Smooth muscle cell of the pulmonary artery (primary cell): ENCODE measurements around the gene CEP68. TPM values are rescaled to one million over a fixed set of nuclear protein-coding genes. Genes with fewer than 3 reads are reported as not detected.

Experiments used
- total RNA-seq: library from RNA; depleted of rRNA; stranded (reverse); fragments of >200 nt; gene quantifications from 2 replicates; pipeline ENCODE4 v1.2.3, GENCODE V29; 2014

CEP68 gene, protein sequence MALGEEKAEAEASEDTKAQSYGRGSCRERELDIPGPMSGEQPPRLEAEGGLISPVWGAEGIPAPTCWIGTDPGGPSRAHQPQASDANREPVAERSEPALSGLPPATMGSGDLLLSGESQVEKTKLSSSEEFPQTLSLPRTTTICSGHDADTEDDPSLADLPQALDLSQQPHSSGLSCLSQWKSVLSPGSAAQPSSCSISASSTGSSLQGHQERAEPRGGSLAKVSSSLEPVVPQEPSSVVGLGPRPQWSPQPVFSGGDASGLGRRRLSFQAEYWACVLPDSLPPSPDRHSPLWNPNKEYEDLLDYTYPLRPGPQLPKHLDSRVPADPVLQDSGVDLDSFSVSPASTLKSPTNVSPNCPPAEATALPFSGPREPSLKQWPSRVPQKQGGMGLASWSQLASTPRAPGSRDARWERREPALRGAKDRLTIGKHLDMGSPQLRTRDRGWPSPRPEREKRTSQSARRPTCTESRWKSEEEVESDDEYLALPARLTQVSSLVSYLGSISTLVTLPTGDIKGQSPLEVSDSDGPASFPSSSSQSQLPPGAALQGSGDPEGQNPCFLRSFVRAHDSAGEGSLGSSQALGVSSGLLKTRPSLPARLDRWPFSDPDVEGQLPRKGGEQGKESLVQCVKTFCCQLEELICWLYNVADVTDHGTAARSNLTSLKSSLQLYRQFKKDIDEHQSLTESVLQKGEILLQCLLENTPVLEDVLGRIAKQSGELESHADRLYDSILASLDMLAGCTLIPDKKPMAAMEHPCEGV
- 7.0 and 13.3 TPM in 2 replicates for total RNA-seq

DNA sequence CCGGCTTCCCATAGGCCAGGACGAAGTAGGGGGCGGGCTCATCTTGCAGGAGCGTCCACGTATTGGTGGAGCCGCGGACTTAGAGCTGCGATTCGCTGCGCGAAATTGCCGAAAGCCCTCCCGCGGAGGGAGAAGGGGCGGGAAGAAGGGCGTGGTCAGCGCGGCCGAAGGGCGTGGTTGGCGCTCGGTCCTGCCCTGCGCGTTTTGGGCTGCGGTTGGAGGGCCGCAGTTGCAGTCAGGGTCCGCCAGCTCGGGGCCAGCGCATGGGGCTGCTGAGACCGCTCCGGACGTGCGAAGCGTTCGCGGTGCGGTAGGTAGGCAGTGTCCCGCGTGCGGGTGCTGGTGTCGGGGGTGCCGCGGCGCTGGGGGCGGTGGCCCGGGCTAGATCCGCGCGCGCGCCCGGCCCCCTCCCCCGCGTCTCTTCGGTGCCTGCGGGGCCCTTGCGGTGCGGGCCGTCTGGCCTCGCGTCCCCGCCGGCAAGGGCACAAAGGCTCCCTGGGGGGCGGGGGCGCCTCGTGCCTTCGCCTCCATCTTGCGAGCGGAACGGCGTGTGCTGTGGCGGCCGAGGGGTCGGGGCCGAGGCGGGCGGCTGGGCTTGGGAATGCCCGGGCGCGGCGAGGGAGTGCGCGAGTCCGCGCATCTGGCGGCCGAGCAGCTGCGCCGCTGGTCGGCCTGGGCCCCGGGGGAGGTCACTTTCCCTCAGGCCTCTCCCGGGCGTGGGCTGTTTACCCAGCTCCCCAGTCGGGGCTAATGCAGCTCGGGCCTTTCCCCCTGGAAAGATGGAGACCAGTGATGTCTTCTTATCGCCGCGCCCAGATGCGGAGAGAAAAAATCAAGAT, at the start of gene CEP68:
Gene CEP68, plus strand, starts transcription at position 202 of the 839 bp plus-strand sequence. CDS start 13,029 bp downstream, outside the sequence.

DNA sequence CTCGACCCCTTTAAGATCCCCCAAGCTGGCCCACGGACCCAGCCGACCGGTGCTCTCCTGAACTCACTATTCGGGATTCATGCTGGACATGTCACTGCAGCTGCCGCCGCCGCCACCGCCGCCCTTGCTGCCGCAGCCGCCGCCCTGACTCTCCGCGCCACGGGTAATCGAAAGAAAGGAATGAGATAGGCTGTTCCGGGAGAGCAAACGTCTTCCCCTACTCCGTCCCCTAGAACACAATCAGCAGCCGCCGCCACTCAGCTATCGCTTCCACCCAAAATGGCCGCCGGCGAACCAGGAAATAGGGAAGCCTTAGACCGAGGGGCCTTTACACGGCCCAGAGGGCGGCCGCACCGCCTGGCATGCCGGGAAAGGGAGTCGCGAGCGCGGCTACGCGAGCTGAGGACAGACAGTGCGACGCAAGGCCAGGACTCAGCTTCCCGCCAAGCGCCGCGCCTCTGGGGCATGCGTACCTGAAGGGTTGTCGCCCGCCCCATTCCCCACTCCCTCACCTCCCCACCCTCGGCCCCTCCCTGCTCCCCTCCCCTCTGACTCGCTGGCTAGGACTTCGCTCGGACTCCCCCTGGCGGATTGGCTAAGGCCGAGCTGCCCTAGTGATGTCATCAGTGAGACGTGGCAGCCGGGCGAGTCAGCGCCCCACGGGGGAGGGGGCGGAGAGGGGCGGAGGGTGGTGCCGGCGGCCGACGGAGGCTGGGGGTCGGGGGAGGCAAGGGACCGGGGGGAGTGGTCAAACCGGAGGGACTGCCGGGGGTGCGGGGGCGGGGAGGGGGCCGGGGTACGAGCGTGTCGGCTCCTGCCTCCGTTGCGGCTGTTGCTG, 73.8 kb downstream of the CEP68 start, which contains the start of gene RAB1A:
Gene RAB1A, minus strand, starts transcription at position 281 of the 838 bp plus-strand sequence. Its CDS starts 191 bp downstream, at position 90.

Other genes with a start within 250 kb of the CEP68 start
- 26.4 and 33.0 TPM in 2 replicates for gene SLC1A4, start 67.0 kb upstream of the CEP68 start, total RNA-seq
- gene RAB1A, start 73.7 kb downstream of the CEP68 start, total RNA-seq = 130 and 154 TPM in 2 replicates
- gene ACTR2, start 171.4 kb downstream of the CEP68 start, total RNA-seq = 125 and 147 TPM in 2 replicates